Mucosa of descending colon (tissue), 3 donors: Measurements from ENCODE around the gene CHN2. TPM values are rescaled to one million over a fixed set of nuclear protein-coding genes. Genes with fewer than 3 reads are reported as not detected.

ENCODE experiments used
- ATAC-seq: fragments of 200-7000 bp; cut with Tn5 transposase; one replicate; pipeline ENCODE4 v1.9.1; 2020; ENCODE audit warnings: mild to moderate bottlenecking, moderate library complexity
- DNase-seq, 3 donors: peaks; one replicate each; pipeline ENCODE4 v3.0.0-alpha.2; 2020
- H3K36me3 ChIP-seq: fragments of 200-600 bp; one replicate; pipeline ENCODE4 v1.8.0; 2021; ENCODE audit warnings: low read depth, mild to moderate bottlenecking
- H3K4me1 ChIP-seq: fragments of 200-600 bp; one replicate; pipeline ENCODE4 v1.8.0; 2021; ENCODE audit warnings: low read depth, mild to moderate bottlenecking
- H3K4me3 ChIP-seq: fragments of 200-600 bp; one replicate; pipeline ENCODE4 v1.8.0; 2021; ENCODE audit warnings: mild to moderate bottlenecking
- H3K9me3 ChIP-seq: fragments of 200-600 bp; one replicate; pipeline ENCODE4 v1.8.0; 2021; ENCODE audit warnings: mild to moderate bottlenecking
- CTCF ChIP-seq: fragments of 200-600 bp; IDR thresholded peaks from one replicate; pipeline ENCODE4 v1.8.0; 2022; ENCODE audit warnings: antibody characterized with exemption, mild to moderate bottlenecking
- intact Hi-C, 2 donors: fragments of 100-400 bp; cut with DNase I in 1 of 2; cut with micrococcal nuclease in 1 of 2; formaldehyde crosslinking; loops; one replicate each; pipeline versions ENCODE4 v1.11.0 to v1.11.1; 2022; cut with DNase I, micrococcal nuclease
- total RNA-seq, 3 donors: library from RNA; stranded (reverse); fragmentation: NEBNext Ultra II Directional in 2 of 3; extraction: Animal tissue kit (Norgen Biotek cat#: 25700) in 2 of 3; gene quantifications; one replicate each; pipeline versions ENCODE4 v1.2.1 to v1.2.4, GENCODE V29; 2021 to 2023
- donor health status: DM: no; HTN: no; CAD: no; lungs with moderate emphysema.
- donor health status: DM: no; HTN: no; CAD: no.
- donor health status: DM: no; HTN: yes; CAD: no.

Gene CHN2
- total RNA-seq, 3 donors from 2014 or later: 18.7 to 41.5 (median 27.6) TPM

- intact Hi-C loops: no loop called here
- Histone ChIP-seq H3K4me1 (peaks cover 15% of the 10 kb centered on the region), H3K36me3 (no peaks in the 10 kb centered on the region), H3K9me3 (no peaks in the 10 kb centered on the region), H3K4me3 (no peak overlapping the region)
- ATAC-seq: no peak
- TF ChIP-seq CTCF: no peak
- DNase-seq: no peak
These were observed 186.9 kb downstream of the CHN2 start for GRCh38 chr7:29381206-29382094.

GRCh38 chr7:29384277-29384676 is 189.7 kb downstream of the CHN2 start:
- ATAC-seq: no peak
- no peak overlapping the region for H3K4me3 ChIP-seq
- TF ChIP-seq CTCF: no peak
- H3K4me1 ChIP-seq: no peaks in the 10 kb centered on the region
- H3K36me3 ChIP-seq: no peaks in the 10 kb centered on the region
- H3K9me3 ChIP-seq: no peaks in the 10 kb centered on the region
- intact Hi-C loops: no loop called here
- DNase-seq: no peak

GRCh38 chr7:29385214-29385814 is 190.7 kb downstream of the CHN2 start:
- Histone ChIP-seq H3K9me3 (no peaks in the 10 kb centered on the region), H3K4me3 (no peak overlapping the region), H3K4me1 (no peaks in the 10 kb centered on the region), H3K36me3 (no peaks in the 10 kb centered on the region)
- intact Hi-C loops: no loop called here
- ATAC-seq (no peak), DNase-seq (no peak)
- no peak for TF ChIP-seq CTCF

GRCh38 chr7:29386196-29386765 is 191.7 kb downstream of the CHN2 start:
- Histone ChIP-seq H3K4me3 (no peak overlapping the region), H3K4me1 (no peaks in the 10 kb centered on the region), H3K9me3 (no peaks in the 10 kb centered on the region), H3K36me3 (no peaks in the 10 kb centered on the region)
- DNase-seq: no peak
- intact Hi-C loops: no loop called here
- TF ChIP-seq CTCF: no peak
- peak; percentile 34 for ATAC-seq

- ATAC-seq (no peak), DNase-seq (no peak)
- intact Hi-C loops: no loop called here
These were observed 196.7 kb downstream of the CHN2 start for GRCh38 chr7:29391262-29391661.

More at GRCh38 chr7:29391262-29391661, 196.7 kb downstream of the CHN2 start:
- Histone ChIP-seq H3K9me3 (no peaks in the 10 kb centered on the region), H3K4me3 (no peak overlapping the region), H3K4me1 (no peaks in the 10 kb centered on the region), H3K36me3 (no peaks in the 10 kb centered on the region)
- no peak for TF ChIP-seq CTCF
